Endothelial cell of umbilical vein (primary cell): ENCODE results near the gene IL6ST. TPM values are rescaled to one million over a fixed set of nuclear protein-coding genes. Genes with fewer than 3 reads are reported as not detected.

Source experiments
- BruUV-seq: library from RNA; stranded (reverse); fragments of 400-500 nt; replicated peaks from 2 replicates; lab custom pipeline; 2021; lab: Mats Ljungman, UMichigan
- CTCF ChIA-PET: fragments of 300-600, 350-600 bp; sonication (Branson Sonifier 250); formaldehyde crosslinking; loops from one replicate; lab custom pipeline; 2021; ENCODE audit warnings: antibody characterized with exemption, inconsistent platforms; lab: Charles Lee
- POLR2A ChIA-PET: fragments of 300-600, 350-600 bp; sonication (Branson Sonifier 250); formaldehyde crosslinking; loops from one replicate; lab custom pipeline; 2021; ENCODE audit warnings: antibody characterized with exemption, inconsistent platforms; lab: Charles Lee
- DNase-seq: peaks from one replicate; pipeline ENCODE4 v3.0.0-alpha.2; 2011; ENCODE audit warnings: low read depth, low spot score
- FAIRE-seq: peaks from 2 replicates; lab custom pipeline; 2011; peaks lifted over from hg19 to GRCh38; lab: Jason Lieb, UNC
- H2AFZ ChIP-seq: 2 replicates; pipeline ENCODE4 v1.6.0; 2012; ENCODE audit warnings: low read depth, low read length, control low read depth, inconsistent platforms
- H3K27ac ChIP-seq: 2 replicates; pipeline ENCODE4 v1.5.1; 2011; ENCODE audit warnings: low read depth, mild to moderate bottlenecking, control low read depth, low read length, moderate library complexity; ENCODE audit not compliant: insufficient read depth
- H3K27me3 ChIP-seq, 2 experiments: 2 replicates each; pipeline versions ENCODE4 v1.6.0 to v1.6.1; 2011; ENCODE audit warnings: low read length in 2 of 2, mixed read lengths in 1 of 2; ENCODE audit not compliant: control insufficient read depth in 2 of 2, insufficient read depth in 2 of 2
- H3K36me3 ChIP-seq, 2 experiments: 2 replicates in 1 of 2; 3 replicates in 1 of 2; pipeline ENCODE4 v1.5.1; 2011; ENCODE audit warnings: low read length in 2 of 2, mild to moderate bottlenecking in 1 of 2, moderate library complexity in 1 of 2; ENCODE audit not compliant: control insufficient read depth in 2 of 2, insufficient read depth in 2 of 2; ENCODE audit errors: extremely low read depth in 1 of 2
- H3K4me1 ChIP-seq: 3 replicates; pipeline ENCODE4 v1.5.1; 2011; ENCODE audit warnings: mild to moderate bottlenecking, low read length; ENCODE audit not compliant: control insufficient read depth, insufficient read depth; ENCODE audit errors: extremely low read depth
- H3K4me2 ChIP-seq: 2 replicates; pipeline ENCODE4 v1.6.1; 2011; ENCODE audit warnings: low read length, control low read depth, mixed read lengths; ENCODE audit not compliant: insufficient read depth
- H3K4me3 ChIP-seq, 3 experiments: fragments of 200-600 bp in 1 of 3; sonication (generic), shearing (Covaris generic) in 1 of 3; replicated peaks in 1 of 3; 2 replicates each; pipeline ENCODE4 v1.5.1; 2011 to 2016; ENCODE audit warnings: control low read depth in 3 of 3, low read length in 3 of 3, mild to moderate bottlenecking in 2 of 3, inconsistent platforms in 1 of 3, low read depth in 1 of 3, moderate library complexity in 1 of 3; ENCODE audit not compliant: insufficient read depth in 1 of 3
- H3K79me2 ChIP-seq: 2 replicates; pipeline ENCODE4 v1.6.0; 2012; ENCODE audit warnings: low read length, inconsistent platforms; ENCODE audit not compliant: control insufficient read depth, insufficient read depth
- H3K9ac ChIP-seq: replicated peaks from 2 replicates; pipeline ENCODE3; 2011; ENCODE audit warnings: low read length, control low read depth; ENCODE audit not compliant: insufficient read depth; ENCODE audit errors: extremely low read depth
- H3K9me1 ChIP-seq: replicated peaks from 3 replicates; pipeline ENCODE4 v1.6.0; 2011; ENCODE audit warnings: mild to moderate bottlenecking, low read length; ENCODE audit not compliant: control insufficient read depth, insufficient read depth; ENCODE audit errors: extremely low read depth
- H3K9me3 ChIP-seq: replicated peaks from 2 replicates; pipeline ENCODE4 v1.5.1; 2012; ENCODE audit warnings: low read length, inconsistent platforms; ENCODE audit not compliant: control insufficient read depth, insufficient read depth
- H4K20me1 ChIP-seq: replicated peaks from 2 replicates; pipeline ENCODE3; 2011; ENCODE audit warnings: mild to moderate bottlenecking, low read length; ENCODE audit not compliant: control insufficient read depth, insufficient read depth; ENCODE audit errors: extremely low read depth
- EZH2 ChIP-seq: IDR thresholded peaks from 2 replicates; pipeline ENCODE4 v1.6.1; 2012; ENCODE audit warnings: borderline replicate concordance, low read depth, mild to moderate bottlenecking, moderate library complexity, low read length, inconsistent platforms; ENCODE audit not compliant: severe bottlenecking
- FOS ChIP-seq: IDR thresholded peaks from 2 replicates; pipeline ENCODE4 v1.6.1; 2011; ENCODE audit warnings: mild to moderate bottlenecking, low read length, moderate library complexity, borderline replicate concordance; ENCODE audit not compliant: insufficient read depth
- GATA2 ChIP-seq: IDR thresholded peaks from 2 replicates; pipeline ENCODE4 v1.7.0; 2011; ENCODE audit warnings: low read depth, mild to moderate bottlenecking, moderate library complexity, mixed read lengths, low read length; ENCODE audit not compliant: insufficient read length, insufficient read depth
- JUN ChIP-seq: IDR thresholded peaks from 2 replicates; pipeline ENCODE4 v1.6.1; 2011; ENCODE audit warnings: borderline replicate concordance, low read depth; ENCODE audit not compliant: insufficient read length, insufficient read depth
- MYC ChIP-seq: IDR thresholded peaks from one replicate; pipeline ENCODE4 v1.6.1; 2011; ENCODE audit warnings: mild to moderate bottlenecking, low read depth, low read length
- POLR2A ChIP-seq: IDR thresholded peaks from 2 replicates; pipeline ENCODE4 v1.6.1; 2012; ENCODE audit warnings: low read depth, mild to moderate bottlenecking, control low read depth, low read length
- POLR2AphosphoS5 ChIP-seq: IDR thresholded peaks from 2 replicates; pipeline ENCODE4 v1.6.1; 2012; ENCODE audit warnings: low read depth, mild to moderate bottlenecking, control low read depth, low read length, moderate library complexity; ENCODE audit not compliant: insufficient read depth
- dilution Hi-C: fragments of 300-500 bp; cut with MboI; formaldehyde crosslinking; loops from one replicate; pipeline ENCODE4 v1.15.0; 2019; ENCODE audit warnings: low sequenced_read_pairs; ENCODE audit not compliant: extremely low pct_ligation_motif_present
- intact Hi-C: fragments of 100-400 bp; cut with micrococcal nuclease; formaldehyde crosslinking; loops from one replicate; pipeline ENCODE4 v1.10.0; 2022
- polyA plus RNA-seq, 4 experiments: library from polyadenylated mRNA; depleted of rRNA in 3 of 4; stranded (reverse) in 3 of 4; unstranded in 1 of 4; fragments of >200 nt; gene quantifications; 2 replicates each; pipeline versions ENCODE4 v1.2.1 to v1.2.3, GENCODE V29; 2011 to 2012; ENCODE audit warnings: missing spikeins in 1 of 4
- total RNA-seq: library from RNA; stranded (reverse); gene quantifications from 2 replicates; pipeline ENCODE4 v1.2.3, GENCODE V29; 2021
- TF ChIP-seq, protein P1 (sequence below), 2 donors: IDR thresholded peaks; 1 replicate in 1 of 2; 2 replicates in 1 of 2; pipeline ENCODE4 v1.5.1; 2011; ENCODE audit warnings: low read length in 2 of 2, mild to moderate bottlenecking in 2 of 2, moderate library complexity in 2 of 2, control low read depth in 1 of 2, inconsistent platforms in 1 of 2, low read depth in 1 of 2; ENCODE audit not compliant: insufficient read depth in 1 of 2; ENCODE audit errors: extremely low read depth in 1 of 2
- TF ChIP-seq, protein P2 (sequence below): IDR thresholded peaks from 2 replicates; pipeline ENCODE4 v1.6.1; 2011; ENCODE audit not compliant: insufficient read depth, insufficient read length

The IL6ST gene
- total and polyA plus RNA-seq, 2 donors (not counting 3 experiments of a cell fraction or from before 2014, with no cell fraction given) = 135 to 345 TPM

DNA sequence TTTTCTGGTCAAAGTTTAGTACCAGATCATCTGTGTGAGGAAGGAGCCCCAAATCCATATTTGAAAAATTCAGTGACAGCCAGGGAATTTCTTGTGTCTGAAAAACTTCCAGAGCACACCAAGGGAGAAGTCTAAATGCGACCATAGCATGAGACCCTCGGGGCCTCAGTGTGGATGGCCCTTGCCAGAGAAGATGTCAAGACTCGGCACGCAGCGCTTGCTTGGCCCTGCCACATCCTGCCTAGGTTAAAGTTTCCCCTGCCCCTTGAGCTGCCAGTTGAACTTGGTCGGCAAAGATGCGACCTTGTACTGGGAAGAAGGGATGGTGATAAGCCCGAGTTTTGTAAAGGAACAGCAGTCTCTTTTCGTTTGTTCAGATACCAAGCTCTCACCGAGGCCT is 77.8 kb downstream of the IL6ST start:
- Histone ChIP-seq H4K20me1 (no peaks in the 10 kb centered on the region), H2AFZ (no peak overlapping the region), H3K27me3 (no peaks in the 10 kb centered on the region), H3K9ac (no peak overlapping the region), H3K9me1 (no peaks in the 10 kb centered on the region), H3K27ac (no peak overlapping the region), H3K79me2 (no peaks in the 10 kb centered on the region), H3K9me3 (no peaks in the 10 kb centered on the region), H3K4me1 (peaks cover 4% of the 10 kb centered on the region), H3K36me3 (no peaks in the 10 kb centered on the region), H3K4me3 (no peak overlapping the region), H3K4me2 (no peak overlapping the region)
- ChIA-PET POLR2A (no interaction called here), CTCF (interaction anchor here (1.7 kb wide), 1 partner anchor 13 kb away, joined by 3 read pairs; no protein-coding TSS in a partner anchor)
- FAIRE-seq (no peak), DNase-seq (no peak)
- dilution Hi-C loops = no loop called here
- intact Hi-C loops = no loop called here
- TF ChIP-seq POLR2A (no peak), GATA2 (no peak), POLR2AphosphoS5 (no peak), MYC (no peak), JUN (no peak), EZH2 (no peak), FOS (no peak)
- TF ChIP-seq, protein P1, sequence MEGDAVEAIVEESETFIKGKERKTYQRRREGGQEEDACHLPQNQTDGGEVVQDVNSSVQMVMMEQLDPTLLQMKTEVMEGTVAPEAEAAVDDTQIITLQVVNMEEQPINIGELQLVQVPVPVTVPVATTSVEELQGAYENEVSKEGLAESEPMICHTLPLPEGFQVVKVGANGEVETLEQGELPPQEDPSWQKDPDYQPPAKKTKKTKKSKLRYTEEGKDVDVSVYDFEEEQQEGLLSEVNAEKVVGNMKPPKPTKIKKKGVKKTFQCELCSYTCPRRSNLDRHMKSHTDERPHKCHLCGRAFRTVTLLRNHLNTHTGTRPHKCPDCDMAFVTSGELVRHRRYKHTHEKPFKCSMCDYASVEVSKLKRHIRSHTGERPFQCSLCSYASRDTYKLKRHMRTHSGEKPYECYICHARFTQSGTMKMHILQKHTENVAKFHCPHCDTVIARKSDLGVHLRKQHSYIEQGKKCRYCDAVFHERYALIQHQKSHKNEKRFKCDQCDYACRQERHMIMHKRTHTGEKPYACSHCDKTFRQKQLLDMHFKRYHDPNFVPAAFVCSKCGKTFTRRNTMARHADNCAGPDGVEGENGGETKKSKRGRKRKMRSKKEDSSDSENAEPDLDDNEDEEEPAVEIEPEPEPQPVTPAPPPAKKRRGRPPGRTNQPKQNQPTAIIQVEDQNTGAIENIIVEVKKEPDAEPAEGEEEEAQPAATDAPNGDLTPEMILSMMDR (IDR thresholded peaks at IDR 0.05; ENCODE audit: extremely low read depth in 1 of 2, insufficient read depth in 1 of 2, low read depth in 1 of 2, low read length in 2 of 2) = no peak
- TF ChIP-seq, protein P2, sequence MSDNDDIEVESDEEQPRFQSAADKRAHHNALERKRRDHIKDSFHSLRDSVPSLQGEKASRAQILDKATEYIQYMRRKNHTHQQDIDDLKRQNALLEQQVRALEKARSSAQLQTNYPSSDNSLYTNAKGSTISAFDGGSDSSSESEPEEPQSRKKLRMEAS = no peak
- BruUV-seq = no TSS peak
